Activated T-cell treated with anti-CD3 and anti-CD28 coated beads, Interleukin-2, amount 50 U/mL, for 72 hours (primary cell): ENCODE results near the gene PILRA. TPM values are rescaled to one million over a fixed set of nuclear protein-coding genes. Genes with fewer than 3 reads are reported as not detected.
"Not testable (repeated sequence)": the region's sequence is repeated elsewhere in the genome, so short reads cannot be mapped to it uniquely, and the experiment has no call there.

Experiments used
- ATAC-seq, 2 donors: fragments of 150-1000 bp; cut with Tn5 transposase; replicated peaks in 1 of 2; 2 replicates each; pipeline ENCODE4 v1.10.0; 2021; ENCODE audit warnings: moderate library complexity in 2 of 2, mild to moderate bottlenecking in 1 of 2
- DNase-seq, 2 donors: peaks; one replicate each; pipeline ENCODE4 v3.0.0; 2021 to 2022; ENCODE audit warnings: mixed read lengths in 1 of 2
- H3K27ac Mint-ChIP-seq: one replicate; pipeline ENCODE4 v1.8.0; 2022; ENCODE audit warnings: mild to moderate bottlenecking, moderate library complexity, mixed read lengths
- H3K27me3 Mint-ChIP-seq: one replicate; pipeline ENCODE4 v1.8.0; 2022; ENCODE audit warnings: low read depth, mixed read lengths
- H3K36me3 Mint-ChIP-seq, 2 donors: one replicate each; pipeline ENCODE4 v1.8.0; 2022; ENCODE audit warnings: mixed read lengths in 2 of 2, mild to moderate bottlenecking in 1 of 2; ENCODE audit not compliant: insufficient read depth in 2 of 2
- H3K4me1 Mint-ChIP-seq: one replicate; pipeline ENCODE4 v1.8.0; 2022; ENCODE audit warnings: low read depth, mixed read lengths
- H3K4me3 Mint-ChIP-seq, 2 donors: one replicate each; pipeline ENCODE4 v1.8.0; 2022; ENCODE audit warnings: mild to moderate bottlenecking in 2 of 2, mixed read lengths in 2 of 2, moderate library complexity in 2 of 2
- H3K9me3 Mint-ChIP-seq, 2 donors: one replicate each; pipeline ENCODE4 v1.8.0; 2022; ENCODE audit warnings: mixed read lengths in 2 of 2
- total RNA-seq, 2 donors: library from RNA; stranded (reverse); gene quantifications; one replicate each; pipeline ENCODE4 v1.2.3, GENCODE V29; 2022

PILRA gene
- total RNA-seq, 2 donors from 2014 or later, result 3.4 to 14.1 TPM

- Mint-ChIP-seq H3K36me3 (peaks cover 10 to 37% of the 10 kb centered on the region in 2 donors), H3K4me3 (no peak overlapping the region), H3K9me3 (no peaks in the 10 kb centered on the region), H3K4me1 (peaks cover 42% of the 10 kb centered on the region), H3K27me3 (no peaks in the 10 kb centered on the region), H3K27ac (peak overlapping the region; percentile 89)
- ATAC-seq (no peak), DNase-seq (no peak)
These were observed 24.5 kb upstream of the PILRA start for GRCh38 chr7:100348805-100349204.

- ATAC-seq (no peak), DNase-seq (no peak)
- H3K36me3 Mint-ChIP-seq, result peaks cover 10 to 40% of the 10 kb centered on the region in 2 donors
- no peak overlapping the region for H3K4me3 Mint-ChIP-seq
- H3K4me1 Mint-ChIP-seq, result peaks cover 33% of the 10 kb centered on the region
- no peaks in the 10 kb centered on the region for H3K27me3 Mint-ChIP-seq
- no peaks in the 10 kb centered on the region for H3K9me3 Mint-ChIP-seq
- no peak overlapping the region for H3K27ac Mint-ChIP-seq
These were observed 23.5 kb upstream of the PILRA start for GRCh38 chr7:100349757-100350156.

GRCh38 chr7:100351657-100352058 is 21.6 kb upstream of the PILRA start:
- ATAC-seq (peak in 1 of 2 donors; percentile 22), DNase-seq (no peak)
- H3K27me3 Mint-ChIP-seq, result no peaks in the 10 kb centered on the region
- H3K36me3 Mint-ChIP-seq, result peaks cover 6 to 39% of the 10 kb centered on the region in 2 donors
- H3K4me3 Mint-ChIP-seq, result peak overlapping the region in 1 of 2 donors; percentile 30
- no peaks in the 10 kb centered on the region for H3K9me3 Mint-ChIP-seq
- H3K27ac Mint-ChIP-seq, result peak overlapping the region; percentile 17
- H3K4me1 Mint-ChIP-seq, result peaks cover 20% of the 10 kb centered on the region

GRCh38 chr7:100352230-100352781 is 21.0 kb upstream of the PILRA start:
- Mint-ChIP-seq H3K4me1 (peaks cover 20% of the 10 kb centered on the region), H3K36me3 (peaks cover 6 to 36% of the 10 kb centered on the region in 2 donors)
- DNase-seq, H3K27me3 Mint-ChIP-seq, H3K4me3 Mint-ChIP-seq, H3K27ac Mint-ChIP-seq, H3K9me3 Mint-ChIP-seq: not testable (repeated sequence)
- peak; percentile 56 to 61 for ATAC-seq

GRCh38 chr7:100352984-100353684 is 20.2 kb upstream of the PILRA start:
- Mint-ChIP-seq H3K27ac (peak overlapping the region; percentile 89), H3K4me3 (peak overlapping the region in 1 of 2 donors; percentile 74), H3K27me3 (no peaks in the 10 kb centered on the region), H3K36me3 (peaks cover 4 to 31% of the 10 kb centered on the region in 2 donors), H3K4me1 (peaks cover 20% of the 10 kb centered on the region), H3K9me3 (no peaks in the 10 kb centered on the region)
- peak in 1 of 2 donors; percentile 10 for ATAC-seq
- DNase-seq, result no peak

- Mint-ChIP-seq H3K36me3 (peaks cover 4 to 29% of the 10 kb centered on the region in 2 donors), H3K9me3 (no peaks in the 10 kb centered on the region), H3K27me3 (no peaks in the 10 kb centered on the region), H3K4me1 (peaks cover 20% of the 10 kb centered on the region), H3K27ac (peak overlapping the region; percentile 89), H3K4me3 (peak overlapping the region in 1 of 2 donors; percentile 74)
- no peak for DNase-seq
- ATAC-seq, result peak; percentile 45 to 53
These were observed 19.5 kb upstream of the PILRA start for GRCh38 chr7:100353685-100354330.

GRCh38 chr7:100356416-100357068 is 16.7 kb upstream of the PILRA start:
- H3K27ac Mint-ChIP-seq, result no peak overlapping the region
- DNase-seq (no peak), ATAC-seq (no peak)
- H3K4me1 Mint-ChIP-seq, result peaks cover 13% of the 10 kb centered on the region
- peaks cover 5 to 30% of the 10 kb centered on the region in 2 donors for H3K36me3 Mint-ChIP-seq
- H3K4me3 Mint-ChIP-seq, result no peak overlapping the region
- H3K27me3 Mint-ChIP-seq, result no peaks in the 10 kb centered on the region
- no peaks in the 10 kb centered on the region for H3K9me3 Mint-ChIP-seq

- Mint-ChIP-seq H3K27me3 (no peaks in the 10 kb centered on the region), H3K9me3 (no peaks in the 10 kb centered on the region), H3K27ac (no peak overlapping the region), H3K4me1 (peaks cover 10% of the 10 kb centered on the region), H3K36me3 (peaks cover 4 to 31% of the 10 kb centered on the region in 2 donors), H3K4me3 (no peak overlapping the region)
- ATAC-seq, result no peak
- DNase-seq, result no peak
These were observed 16.1 kb upstream of the PILRA start for GRCh38 chr7:100357131-100357561.

- ATAC-seq (no peak), DNase-seq (no peak)
- H3K4me3 Mint-ChIP-seq, result no peak within 1 kb of the TSS
- H3K27me3 Mint-ChIP-seq, result no peaks in the 10 kb centered on the region
- H3K9me3 Mint-ChIP-seq, result no peaks in the 10 kb centered on the region
- H3K27ac Mint-ChIP-seq, result no peak within 1 kb of the TSS
- H3K36me3 Mint-ChIP-seq, result peaks cover 4 to 37% of the 10 kb centered on the region in 2 donors
- peaks cover 5% of the 10 kb centered on the region for H3K4me1 Mint-ChIP-seq
These were observed 15.0 kb upstream of the PILRA start, which contains the start of gene PILRB for GRCh38 chr7:100358027-100358856. Gene PILRB, plus strand, starts transcription at chr7:100358117. Its CDS starts 186 bp downstream, at chr7:100358303.

- Mint-ChIP-seq H3K9me3 (no peaks in the 10 kb centered on the region), H3K4me3 (no peak overlapping the region), H3K27me3 (no peaks in the 10 kb centered on the region), H3K4me1 (peaks cover 3% of the 10 kb centered on the region), H3K36me3 (peaks cover 7 to 38% of the 10 kb centered on the region in 2 donors), H3K27ac (no peak overlapping the region)
- ATAC-seq, result no peak
- no peak for DNase-seq
These were observed 14.5 kb upstream of the PILRA start for GRCh38 chr7:100358857-100359212.

GRCh38 chr7:100360135-100360854 is 13.0 kb upstream of the PILRA start:
- no peak for DNase-seq
- H3K27me3 Mint-ChIP-seq, result no peaks in the 10 kb centered on the region
- H3K4me1 Mint-ChIP-seq, result peaks cover 18% of the 10 kb centered on the region
- no peak for ATAC-seq
- peak overlapping the region; percentile 13 for H3K27ac Mint-ChIP-seq
- H3K9me3 Mint-ChIP-seq, result no peaks in the 10 kb centered on the region
- peaks cover 7 to 38% of the 10 kb centered on the region in 2 donors for H3K36me3 Mint-ChIP-seq
- H3K4me3 Mint-ChIP-seq, result no peak overlapping the region

- H3K36me3 Mint-ChIP-seq, result peaks cover 7 to 41% of the 10 kb centered on the region in 2 donors
- no peak overlapping the region for H3K27ac Mint-ChIP-seq
- H3K9me3 Mint-ChIP-seq, result no peaks in the 10 kb centered on the region
- no peak overlapping the region for H3K4me3 Mint-ChIP-seq
- DNase-seq, result no peak
- no peaks in the 10 kb centered on the region for H3K27me3 Mint-ChIP-seq
- ATAC-seq, result no peak
- H3K4me1 Mint-ChIP-seq, result peaks cover 39% of the 10 kb centered on the region
These were observed 10.2 kb upstream of the PILRA start for GRCh38 chr7:100363098-100363497.
